ENCODE measurements around the gene NTRK3. TPM values are rescaled to one million over a fixed set of nuclear protein-coding genes. Genes with fewer than 3 reads are reported as not detected.

NTRK3 gene
- total RNA-seq, 1 experiment from 2014 or later = not detected

GRCh38 chr15:88196961-88197360 lies 59.6 kb downstream of the NTRK3 start:
- ChIA-PET CTCF (no interaction called here), POLR2A (ENCODE audit: unreplicated experiment) (no interaction called here)
- no peak for TF ChIP-seq CTCF (conservative IDR thresholded peaks at IDR 0.05; ENCODE audit: low read depth, low read length)
- no peak for ATAC-seq
- intact Hi-C loops (cut with micrococcal nuclease) = no loop called here
- no peaks in the 10 kb centered on the region for H3F3A ChIP-seq (ENCODE audit: low read length, unreplicated experiment)
- no peaks in the 10 kb centered on the region for H3K27me3 ChIP-seq (ENCODE audit: low read length)
- H2AFZ ChIP-seq (ENCODE audit: low read length) = no peak overlapping the region
- H3K4me1 ChIP-seq (ENCODE audit: insufficient read depth, low read length) = no peaks in the 10 kb centered on the region
- BruUV-seq (replicated peaks) = no TSS peak
- no peak overlapping the region for H3K9ac ChIP-seq (ENCODE audit: low read length)
- no peaks in the 10 kb centered on the region for H3K9me3 ChIP-seq (ENCODE audit: low read length)
- H4K20me1 ChIP-seq (ENCODE audit: low read length) = no peaks in the 10 kb centered on the region
- H3K4me2 ChIP-seq (ENCODE audit: low read length) = no peak overlapping the region
- no peak overlapping the region for H3K4me3 ChIP-seq (ENCODE audit: low read length)
- H3K79me2 ChIP-seq (ENCODE audit: low read length) = no peaks in the 10 kb centered on the region
- no peak overlapping the region for H3K27ac ChIP-seq (ENCODE audit: low read length)
- no peaks in the 10 kb centered on the region for H3K9me2 ChIP-seq (replicated peaks; ENCODE audit: low read length)
- H3K36me3 ChIP-seq (ENCODE audit: low read depth, low read length) = no peaks in the 10 kb centered on the region
- DNase-seq = no peak

DNA sequence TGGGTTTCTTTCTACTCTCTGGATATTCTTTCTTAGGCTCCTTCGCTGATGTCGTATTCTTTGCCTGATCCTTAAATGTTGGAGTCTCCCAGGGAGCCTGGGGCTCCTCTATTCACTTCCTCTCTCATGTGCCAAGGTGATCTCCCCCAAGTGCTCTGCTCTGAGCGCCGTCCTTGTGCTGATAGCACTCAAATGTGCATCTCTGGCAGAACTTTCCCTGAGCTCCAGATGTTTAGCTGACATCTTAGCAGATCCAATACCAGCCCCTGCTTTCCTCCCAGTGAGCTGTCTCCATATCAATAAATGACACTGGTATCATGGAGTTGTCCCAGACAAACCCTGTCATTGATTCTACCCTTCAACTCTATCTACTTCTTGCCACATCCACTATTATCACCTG lies 62.4 kb downstream of the NTRK3 start:
- ChIA-PET POLR2A (ENCODE audit: unreplicated experiment) (no interaction called here), CTCF (no interaction called here)
- Histone ChIP-seq H3K9me2 (replicated peaks; ENCODE audit: low read length) (no peaks in the 10 kb centered on the region), H2AFZ (ENCODE audit: low read length) (no peak overlapping the region), H3F3A (ENCODE audit: low read length, unreplicated experiment) (no peaks in the 10 kb centered on the region), H3K9ac (ENCODE audit: low read length) (no peak overlapping the region), H3K4me3 (ENCODE audit: low read length) (no peak overlapping the region), H4K20me1 (ENCODE audit: low read length) (no peaks in the 10 kb centered on the region), H3K36me3 (ENCODE audit: low read depth, low read length) (no peaks in the 10 kb centered on the region), H3K27ac (ENCODE audit: low read length) (no peak overlapping the region), H3K4me2 (ENCODE audit: low read length) (no peak overlapping the region), H3K27me3 (ENCODE audit: low read length) (no peaks in the 10 kb centered on the region), H3K9me3 (ENCODE audit: low read length) (no peaks in the 10 kb centered on the region), H3K4me1 (ENCODE audit: insufficient read depth, low read length) (no peaks in the 10 kb centered on the region), H3K79me2 (ENCODE audit: low read length) (no peaks in the 10 kb centered on the region)
- ATAC-seq = no peak
- no peak for DNase-seq
- no peak for TF ChIP-seq EZH2 (IDR thresholded peaks at IDR 0.05; ENCODE audit: low read length, unreplicated experiment)
- no peak for TF ChIP-seq CTCF (conservative IDR thresholded peaks at IDR 0.05; ENCODE audit: low read depth, low read length)
- intact Hi-C loops (cut with micrococcal nuclease) = no loop called here
- BruUV-seq (replicated peaks) = no TSS peak

GRCh38 chr15:88193415-88193814 lies 63.1 kb downstream of the NTRK3 start:
- intact Hi-C loops (cut with micrococcal nuclease) = no loop called here
- no peaks in the 10 kb centered on the region for H4K20me1 ChIP-seq (ENCODE audit: low read length)
- H3K79me2 ChIP-seq (ENCODE audit: low read length) = no peaks in the 10 kb centered on the region
- BruUV-seq (replicated peaks) = no TSS peak
- H3K9me2 ChIP-seq (replicated peaks; ENCODE audit: low read length) = no peaks in the 10 kb centered on the region
- DNase-seq (no peak), ATAC-seq (no peak)
- H2AFZ ChIP-seq (ENCODE audit: low read length) = no peak overlapping the region
- ChIA-PET POLR2A (ENCODE audit: unreplicated experiment) (no interaction called here), CTCF (no interaction called here)
- H3K4me1 ChIP-seq (ENCODE audit: insufficient read depth, low read length) = no peaks in the 10 kb centered on the region
- no peaks in the 10 kb centered on the region for H3F3A ChIP-seq (ENCODE audit: low read length, unreplicated experiment)
- no peak overlapping the region for H3K27ac ChIP-seq (ENCODE audit: low read length)
- no peak overlapping the region for H3K4me3 ChIP-seq (ENCODE audit: low read length)
- no peaks in the 10 kb centered on the region for H3K36me3 ChIP-seq (ENCODE audit: low read depth, low read length)
- H3K27me3 ChIP-seq (ENCODE audit: low read length) = no peaks in the 10 kb centered on the region
- no peak overlapping the region for H3K4me2 ChIP-seq (ENCODE audit: low read length)
- no peak overlapping the region for H3K9ac ChIP-seq (ENCODE audit: low read length)
- H3K9me3 ChIP-seq (ENCODE audit: low read length) = no peaks in the 10 kb centered on the region
- no peak for TF ChIP-seq EZH2 (IDR thresholded peaks at IDR 0.05; ENCODE audit: low read length, unreplicated experiment)
- TF ChIP-seq EZH2phosphoT487 (IDR thresholded peaks at IDR 0.05; ENCODE audit: borderline replicate concordance, low read length) = no peak

Measured in PC-3 (cell line).